Immature natural killer cell (primary cell): Measurements from ENCODE around the gene TSPAN18. TPM values are rescaled to one million over a fixed set of nuclear protein-coding genes. Genes with fewer than 3 reads are reported as not detected.

Experiments
- DNase-seq, 3 donors: peaks; one replicate each; pipeline ENCODE4 v3.0.0; 2022; ENCODE audit warnings: mixed read lengths in 1 of 3
- H3K27ac Mint-ChIP-seq, 6 donors: one replicate each; pipeline ENCODE4 v1.8.0; 2020; ENCODE audit warnings: mixed read lengths in 6 of 6, mild to moderate bottlenecking in 5 of 6, inconsistent platforms in 4 of 6, moderate library complexity in 3 of 6
- H3K27me3 Mint-ChIP-seq, 3 donors: one replicate each; pipeline ENCODE4 v1.8.0; 2020 to 2021; ENCODE audit warnings: low read depth in 3 of 3, mild to moderate bottlenecking in 3 of 3, mixed read lengths in 3 of 3, moderate library complexity in 3 of 3, inconsistent platforms in 1 of 3
- H3K36me3 Mint-ChIP-seq, 3 donors: one replicate each; pipeline ENCODE4 v1.8.0; 2020; ENCODE audit warnings: mixed read lengths in 3 of 3, inconsistent platforms in 2 of 3, mild to moderate bottlenecking in 2 of 3
- H3K4me1 Mint-ChIP-seq, 2 donors: one replicate each; pipeline ENCODE4 v1.8.0; 2020; ENCODE audit warnings: inconsistent platforms in 2 of 2, mild to moderate bottlenecking in 2 of 2, mixed read lengths in 2 of 2, moderate library complexity in 1 of 2
- H3K4me3 Mint-ChIP-seq, 5 donors: one replicate each; pipeline ENCODE4 v1.8.0; 2020; ENCODE audit warnings: mild to moderate bottlenecking in 5 of 5, mixed read lengths in 5 of 5, inconsistent platforms in 3 of 5, moderate library complexity in 3 of 5
- H3K9me3 Mint-ChIP-seq, 6 donors: one replicate each; pipeline ENCODE4 v1.8.0; 2020; ENCODE audit warnings: mild to moderate bottlenecking in 6 of 6, mixed read lengths in 6 of 6, inconsistent platforms in 4 of 6, moderate library complexity in 3 of 6
- polyA plus RNA-seq, 3 donors: library from polyadenylated mRNA; unstranded; fragments of 300-500 nt; fragmentation: Illumina TruSeq; gene quantifications; one replicate each; pipeline ENCODE4 v1.2.3, GENCODE V29; 2021

TSPAN18 gene
- polyA plus RNA-seq, 3 donors from 2014 or later: 0.84 to 0.93 (median 0.86) TPM

DNA sequence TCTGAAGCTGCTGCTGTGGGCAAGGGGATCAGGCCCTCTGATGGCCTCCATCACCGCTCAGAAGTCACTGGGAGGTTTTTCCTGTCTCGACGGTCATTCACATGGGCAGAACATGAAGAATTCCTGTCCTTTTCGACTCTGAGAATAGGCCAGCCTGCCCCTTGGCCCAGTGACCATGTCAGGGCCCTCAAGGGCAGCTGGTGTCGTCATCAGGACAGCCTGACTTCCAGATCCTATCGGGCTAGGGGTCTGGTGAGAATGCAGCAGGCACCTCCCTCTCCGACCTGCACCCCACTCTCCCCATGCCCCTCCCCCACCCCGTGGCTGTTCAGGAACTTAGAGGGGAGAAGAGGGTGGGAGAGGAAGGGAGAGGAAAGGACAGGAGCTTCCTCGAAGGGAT, 220.4 kb downstream of the TSPAN18 start:
- Mint-ChIP-seq H3K27ac (no peak overlapping the region), H3K4me3 (no peak overlapping the region), H3K9me3 (no peaks in the 10 kb centered on the region), H3K4me1 (peaks cover 12 to 14% of the 10 kb centered on the region in 2 donors), H3K27me3 (peaks cover 3 to 8% (median 6%) of the 10 kb centered on the region in 3 donors), H3K36me3 (no peaks in the 10 kb centered on the region)
- DNase-seq: no peak

DNA sequence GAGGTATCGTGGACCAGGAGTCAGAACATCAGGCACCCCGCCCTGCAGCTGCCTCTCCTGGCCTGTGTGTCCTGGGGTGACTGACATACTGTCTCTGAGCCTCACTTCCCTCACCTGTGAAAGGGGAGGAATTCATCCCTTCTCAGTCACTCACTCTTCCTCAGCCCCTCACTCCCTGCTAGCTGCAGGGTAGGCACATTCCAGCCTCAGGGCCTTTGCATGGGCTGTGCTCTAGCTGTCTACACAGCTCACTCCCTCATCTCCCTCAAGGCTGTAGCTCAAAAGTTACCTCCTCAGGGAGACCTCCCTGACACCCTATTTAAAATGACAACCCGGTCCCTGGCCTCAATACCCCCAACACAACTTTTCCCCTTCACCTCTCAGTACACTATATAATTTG, 221.4 kb downstream of the TSPAN18 start:
- Mint-ChIP-seq H3K27ac (peak overlapping the region in 2 of 6 donors; percentile 4 to 22), H3K9me3 (no peaks in the 10 kb centered on the region), H3K4me3 (peak overlapping the region in 3 of 5 donors; percentile 10 to 44 (median 41)), H3K4me1 (peaks cover 7 to 12% of the 10 kb centered on the region in 2 donors), H3K36me3 (no peaks in the 10 kb centered on the region), H3K27me3 (peaks cover 0 to 11% (median 8%) of the 10 kb centered on the region in 3 donors)
- DNase-seq: no peak

DNA sequence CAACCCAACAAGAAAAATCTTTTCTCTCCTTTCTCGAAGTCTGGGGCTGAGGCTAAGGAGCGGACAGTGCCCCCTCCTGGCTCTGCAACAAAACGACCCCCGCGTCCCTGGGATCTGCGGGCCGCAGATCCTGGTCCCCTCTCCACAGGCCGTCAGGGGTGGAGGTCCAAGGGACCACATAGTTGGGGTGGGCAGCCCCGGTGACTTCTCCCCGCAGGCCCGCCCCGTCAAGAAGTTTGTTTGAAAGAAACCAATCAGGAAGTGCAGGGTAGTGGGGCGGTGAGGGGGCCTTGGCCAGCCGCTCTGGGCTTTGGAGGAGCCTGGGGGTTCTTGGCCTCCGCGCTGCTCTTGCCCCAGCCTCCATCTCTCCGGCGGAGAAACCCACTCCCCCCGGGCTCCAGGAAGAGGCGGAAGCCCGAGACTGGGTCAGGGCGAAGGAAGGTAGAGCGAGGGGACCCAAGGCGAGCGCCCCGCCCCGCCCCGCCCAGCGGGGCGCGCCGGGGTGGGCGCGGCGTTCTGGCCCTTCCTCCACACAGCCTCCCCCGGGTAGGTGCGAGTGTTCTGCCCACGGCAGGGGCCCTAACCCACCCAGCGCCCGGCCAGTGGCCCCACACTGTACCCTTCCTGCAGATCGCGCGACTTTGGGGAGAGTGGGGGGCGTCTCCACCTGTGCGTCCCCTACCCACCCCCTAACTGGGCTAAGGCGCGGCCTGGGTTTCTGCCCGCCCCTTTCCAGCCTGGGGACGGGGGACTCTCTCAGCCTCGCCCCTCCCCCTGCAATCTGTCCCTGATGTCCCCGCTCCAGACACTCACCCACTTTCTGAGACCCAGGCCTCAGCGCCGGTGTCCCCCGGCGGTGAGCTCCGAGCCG, 222.6 kb downstream of the TSPAN18 start:
- DNase-seq: peak; percentile 13 to 19 (median 15)

DNA sequence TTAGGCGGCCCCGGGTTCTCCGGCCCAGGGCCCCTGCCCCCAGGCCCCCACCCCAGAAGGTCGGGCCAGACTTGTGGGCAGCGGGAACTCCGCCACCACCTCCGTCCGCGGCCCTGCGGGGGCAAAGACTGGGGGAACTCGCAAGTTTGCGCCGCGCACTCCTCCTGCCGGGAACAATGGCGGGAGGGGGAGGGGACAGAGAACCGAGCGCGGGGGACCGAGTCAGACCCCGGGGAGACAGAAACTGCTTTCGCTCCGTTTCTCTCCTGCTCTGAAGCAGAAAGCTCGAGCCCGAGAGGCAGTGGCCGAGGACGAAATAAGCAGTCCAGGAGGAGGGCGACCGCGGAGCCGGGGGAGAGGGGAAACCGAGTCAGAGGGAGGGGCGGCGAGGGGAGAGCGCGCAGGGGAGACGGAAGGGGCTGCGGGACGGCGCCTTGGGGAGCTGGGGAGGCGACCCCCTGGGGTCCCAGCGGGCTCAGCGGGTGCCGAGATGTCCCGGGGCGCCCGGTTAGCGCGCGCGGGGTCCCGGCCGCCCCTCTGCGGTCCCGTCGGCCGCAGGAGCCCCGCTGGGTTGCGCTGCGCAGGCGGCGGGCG, 223.4 kb downstream of the TSPAN18 start:
- Mint-ChIP-seq H3K36me3 (no peaks in the 10 kb centered on the region), H3K9me3 (no peaks in the 10 kb centered on the region), H3K4me3 (peak overlapping the region; percentile 27 to 85 (median 76)), H3K4me1 (peaks cover 7 to 12% of the 10 kb centered on the region in 2 donors), H3K27me3 (peaks cover 0 to 11% (median 8%) of the 10 kb centered on the region in 3 donors), H3K27ac (no peak overlapping the region)
- peak; percentile 10 to 26 (median 17) for DNase-seq

More for the DNA sequence above, 222.6 kb downstream of the TSPAN18 start:
- Mint-ChIP-seq H3K9me3 (no peaks in the 10 kb centered on the region), H3K36me3 (no peaks in the 10 kb centered on the region), H3K4me3 (peak overlapping the region; percentile 75 to 85 (median 82)), H3K27me3 (peaks cover 0 to 11% (median 8%) of the 10 kb centered on the region in 3 donors), H3K4me1 (peaks cover 7 to 12% of the 10 kb centered on the region in 2 donors), H3K27ac (no peak overlapping the region)

DNA sequence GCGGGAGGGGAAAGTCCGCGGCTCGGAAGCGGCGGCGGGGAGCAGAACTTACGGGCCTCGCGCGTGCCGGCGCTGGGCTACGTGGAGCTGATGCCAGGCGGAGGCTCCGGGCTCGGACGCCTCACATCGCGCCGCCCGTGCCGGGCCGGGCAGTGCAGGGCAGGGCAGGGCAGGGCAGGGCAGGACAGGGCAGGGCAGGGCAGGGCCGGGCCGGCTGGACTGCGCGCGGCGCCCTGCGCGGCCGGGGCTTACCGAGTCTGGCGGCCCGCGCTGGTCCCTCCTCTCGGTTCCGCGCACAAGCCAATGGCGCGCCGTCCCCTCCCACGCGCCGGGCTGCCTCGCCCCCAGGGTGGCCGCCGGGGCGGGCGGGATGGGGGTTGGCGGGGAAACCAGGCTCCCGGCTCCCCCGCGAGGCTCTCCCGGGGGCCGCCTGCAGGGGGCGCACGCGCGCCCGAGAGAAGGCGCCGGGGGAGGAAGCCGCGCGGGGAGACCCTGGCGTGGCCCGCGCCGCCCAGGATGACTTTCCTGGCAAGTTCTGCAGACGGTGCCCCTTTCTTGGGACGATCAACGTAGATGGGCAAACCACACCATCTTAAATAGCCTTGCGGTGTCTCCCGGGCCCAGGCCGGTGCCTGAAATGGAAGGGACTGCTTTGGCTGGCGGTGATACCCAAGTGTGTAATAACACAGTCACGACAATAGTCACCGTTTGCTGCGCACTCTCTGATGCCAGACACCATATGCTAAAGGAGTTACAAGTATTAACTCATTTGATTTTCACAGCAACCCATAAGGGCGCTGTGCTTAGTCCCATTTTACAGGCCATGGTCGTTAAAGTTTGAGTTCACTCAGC, 224.1 kb downstream of the TSPAN18 start, which contains the start of gene TP53I11:
TSS of gene TP53I11 (minus strand) at position 259 of the 852 bp plus-strand sequence. CDS start 12,548 bp downstream, outside the sequence.
- Mint-ChIP-seq H3K4me1 (peaks cover 7 to 12% of the 10 kb centered on the region in 2 donors), H3K4me3 (peak within 1 kb of the TSS; percentile 76 to 85 (median 80)), H3K27me3 (peaks cover 0 to 11% (median 8%) of the 10 kb centered on the region in 3 donors), H3K36me3 (no peaks in the 10 kb centered on the region), H3K27ac (peak within 1 kb of the TSS in 2 of 6 donors; percentile 33 to 40), H3K9me3 (no peaks in the 10 kb centered on the region)
- DNase-seq: peak; percentile 50 to 61 (median 53)

DNA sequence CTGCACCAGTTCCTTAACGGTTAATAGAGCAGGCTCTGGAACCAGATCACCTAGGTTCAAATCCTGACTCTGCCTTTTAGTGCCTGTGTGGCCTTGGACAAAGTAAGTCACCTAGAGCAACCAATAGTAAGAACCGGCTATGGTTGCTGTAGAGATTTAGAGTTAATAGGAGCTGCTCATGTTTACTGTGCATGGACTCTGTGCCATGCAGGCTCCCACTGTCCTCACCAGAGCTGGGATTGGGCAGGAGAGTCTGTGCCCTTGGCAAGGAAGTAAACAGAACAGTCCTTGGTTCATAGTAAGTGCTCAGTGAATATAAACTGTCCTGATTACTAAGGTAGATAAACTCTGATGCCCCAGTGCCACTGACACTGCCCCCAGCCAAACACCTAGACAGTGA, 225.3 kb downstream of the TSPAN18 start:
- H3K36me3 Mint-ChIP-seq: no peaks in the 10 kb centered on the region
- H3K4me1 Mint-ChIP-seq: peaks cover 7 to 12% of the 10 kb centered on the region in 2 donors
- H3K27me3 Mint-ChIP-seq: peaks cover 0 to 9% (median 8%) of the 10 kb centered on the region in 3 donors
- H3K4me3 Mint-ChIP-seq: peak overlapping the region in 4 of 5 donors; percentile 33 to 81 (median 50)
- H3K27ac Mint-ChIP-seq: no peak overlapping the region
- no peaks in the 10 kb centered on the region for H3K9me3 Mint-ChIP-seq
- no peak for DNase-seq

DNA sequence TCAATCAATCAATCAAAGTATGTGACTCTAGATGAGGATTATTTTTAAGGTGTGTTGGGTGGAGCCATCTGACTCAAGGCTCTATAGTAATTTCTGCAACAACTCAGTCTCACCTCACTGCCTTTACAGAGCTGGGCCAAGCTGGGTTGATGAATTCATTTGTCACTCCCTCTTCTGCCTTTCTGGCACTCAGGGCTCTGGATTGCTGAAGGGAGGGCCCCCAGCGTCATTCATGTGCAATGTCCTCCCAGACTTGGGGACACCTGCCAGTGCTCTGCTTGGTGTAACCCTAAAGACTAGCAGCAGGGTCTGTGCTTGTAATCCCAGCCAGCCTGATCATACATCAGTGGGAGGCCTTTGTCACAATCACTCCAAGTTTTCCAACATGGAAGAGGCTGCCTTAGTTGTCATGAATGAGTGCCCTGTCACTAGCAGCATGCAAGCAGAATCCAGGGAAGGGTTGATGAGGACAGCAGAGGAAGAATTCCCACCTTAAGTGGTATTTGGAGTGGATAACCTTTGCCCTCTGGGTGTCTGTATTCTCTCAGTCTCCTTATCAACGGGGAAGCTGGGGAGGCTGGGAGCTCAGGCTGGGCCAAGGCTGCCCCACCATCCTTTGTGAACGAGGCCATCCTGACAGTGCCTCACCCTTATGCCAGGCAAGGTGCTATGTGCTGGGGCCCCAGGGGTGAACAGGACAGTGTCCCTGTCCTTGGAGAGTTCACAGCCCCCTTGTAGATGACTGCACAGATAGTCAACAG, 225.9 kb downstream of the TSPAN18 start:
- Mint-ChIP-seq H3K27me3 (peaks cover 0 to 8% (median 6%) of the 10 kb centered on the region in 3 donors), H3K9me3 (no peaks in the 10 kb centered on the region), H3K27ac (no peak overlapping the region), H3K4me3 (peak overlapping the region in 1 of 5 donors; percentile 57), H3K4me1 (peaks cover 7 to 12% of the 10 kb centered on the region in 2 donors), H3K36me3 (no peaks in the 10 kb centered on the region)
- DNase-seq: no peak

DNA sequence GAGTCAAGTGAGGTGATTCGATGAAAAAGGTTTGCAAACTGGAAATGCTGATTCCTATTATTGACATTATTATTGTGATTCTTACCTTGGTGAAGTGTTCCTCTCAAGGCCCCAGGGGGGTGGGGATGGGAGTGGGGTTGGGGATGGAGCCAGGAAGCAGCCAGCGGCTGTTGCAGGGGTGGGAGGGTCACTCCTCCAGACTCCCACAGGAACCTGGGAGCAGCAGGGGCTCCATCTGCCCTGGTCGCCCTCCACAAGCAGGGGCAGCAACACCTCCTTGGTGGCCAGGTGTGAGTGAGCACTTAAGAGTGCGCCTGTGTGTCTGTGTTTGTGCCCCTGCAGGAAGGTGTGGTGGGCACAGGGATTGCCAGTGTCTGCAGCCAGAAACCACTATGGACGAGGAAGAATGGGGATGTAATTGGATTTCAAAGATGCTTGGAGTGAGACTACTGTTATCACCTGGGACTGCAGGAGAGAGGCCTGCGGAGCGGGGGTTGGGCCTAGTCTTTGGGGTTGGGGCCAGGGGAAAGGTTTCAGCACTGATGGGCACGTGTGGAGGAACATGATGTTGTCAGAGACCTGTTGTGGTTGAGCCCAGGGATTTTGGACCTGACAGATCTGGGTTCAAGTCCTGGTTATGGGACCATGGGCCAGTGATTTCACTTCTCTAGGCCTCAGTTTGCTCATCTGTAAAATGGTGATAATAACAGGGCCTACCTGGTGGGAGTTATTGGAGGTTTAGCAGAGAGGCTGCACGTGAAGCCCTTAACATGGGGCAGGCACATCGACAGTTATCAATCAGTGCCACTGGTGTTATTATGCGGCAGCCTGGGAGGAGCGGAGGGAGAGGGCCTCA, 227.5 kb downstream of the TSPAN18 start:
- no peak overlapping the region for H3K27ac Mint-ChIP-seq
- no peak for DNase-seq
- peaks cover 5 to 7% of the 10 kb centered on the region in 2 donors for H3K4me1 Mint-ChIP-seq
- peaks cover 0 to 6% (median 6%) of the 10 kb centered on the region in 3 donors for H3K27me3 Mint-ChIP-seq
- H3K4me3 Mint-ChIP-seq: no peak overlapping the region
- no peaks in the 10 kb centered on the region for H3K36me3 Mint-ChIP-seq
- H3K9me3 Mint-ChIP-seq: no peaks in the 10 kb centered on the region

DNA sequence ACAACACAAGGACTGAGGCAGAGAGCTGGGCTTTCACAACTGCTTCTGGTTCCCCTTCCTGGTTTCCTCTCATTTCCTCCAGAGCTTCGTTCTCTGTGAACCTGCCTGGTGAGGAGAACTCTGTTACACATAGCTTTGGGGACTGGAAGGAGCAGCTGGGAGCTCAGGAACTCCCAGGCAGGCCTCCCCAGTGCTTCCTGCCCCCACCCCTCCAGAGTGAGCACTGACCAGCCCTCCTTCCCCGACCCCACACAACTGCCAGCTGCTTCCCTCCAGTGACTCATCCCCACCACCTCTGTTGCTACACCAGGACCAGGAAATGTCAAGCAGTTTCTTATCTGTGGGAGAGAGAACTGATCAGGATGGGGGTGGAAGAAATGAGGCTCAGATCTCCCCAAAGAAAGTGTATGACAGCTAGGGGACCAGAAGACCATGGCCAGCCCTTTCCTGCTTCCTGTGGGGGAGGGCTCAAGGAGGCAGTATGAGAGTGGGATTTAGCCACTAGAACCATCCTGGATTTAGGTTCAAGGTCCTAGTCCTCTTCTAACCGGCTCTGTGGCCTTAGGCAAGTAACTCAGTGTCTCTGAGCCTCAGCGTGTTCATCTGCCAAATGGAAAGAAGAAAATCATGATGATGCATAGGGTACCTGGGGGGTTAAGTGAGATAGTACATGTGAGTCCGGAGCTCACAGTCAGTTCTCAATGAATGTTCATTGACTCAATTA, 228.4 kb downstream of the TSPAN18 start:
- no peak for DNase-seq
- no peaks in the 10 kb centered on the region for H3K9me3 Mint-ChIP-seq
- no peaks in the 10 kb centered on the region for H3K36me3 Mint-ChIP-seq
- H3K27me3 Mint-ChIP-seq: peaks cover 0 to 8% (median 4%) of the 10 kb centered on the region in 3 donors
- H3K27ac Mint-ChIP-seq: no peak overlapping the region
- H3K4me3 Mint-ChIP-seq: no peak overlapping the region
- peaks cover 5 to 7% of the 10 kb centered on the region in 2 donors for H3K4me1 Mint-ChIP-seq

DNA sequence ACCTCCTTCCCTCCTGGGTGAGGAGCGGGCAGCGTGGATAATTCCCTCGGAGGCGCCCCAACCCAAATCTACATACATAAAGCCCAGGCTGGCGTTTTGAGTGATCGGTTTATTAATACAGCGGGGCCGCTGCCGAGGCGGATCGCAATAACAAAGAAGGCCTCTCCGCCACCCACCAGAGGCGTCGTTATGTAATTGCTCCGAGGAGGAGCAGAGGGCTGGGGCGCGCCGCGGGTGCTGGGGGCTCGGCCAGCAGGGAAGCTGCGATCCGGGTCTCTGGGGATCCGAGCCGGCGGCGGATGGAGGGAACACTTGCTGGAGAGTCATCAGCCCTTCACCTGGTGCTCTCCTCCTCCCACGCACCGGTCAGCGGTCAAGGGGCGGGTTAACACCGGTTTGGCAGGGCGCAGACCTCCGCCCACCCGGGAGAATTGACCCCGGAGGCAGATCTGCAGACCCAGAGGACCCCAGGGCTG, 230.3 kb downstream of the TSPAN18 start:
- H3K27me3 Mint-ChIP-seq: peaks cover 0 to 4% (median 4%) of the 10 kb centered on the region in 3 donors
- DNase-seq: no peak
- no peak overlapping the region for H3K4me3 Mint-ChIP-seq
- H3K9me3 Mint-ChIP-seq: no peaks in the 10 kb centered on the region
- H3K36me3 Mint-ChIP-seq: no peaks in the 10 kb centered on the region
- no peaks in the 10 kb centered on the region for H3K4me1 Mint-ChIP-seq
- no peak overlapping the region for H3K27ac Mint-ChIP-seq

DNA sequence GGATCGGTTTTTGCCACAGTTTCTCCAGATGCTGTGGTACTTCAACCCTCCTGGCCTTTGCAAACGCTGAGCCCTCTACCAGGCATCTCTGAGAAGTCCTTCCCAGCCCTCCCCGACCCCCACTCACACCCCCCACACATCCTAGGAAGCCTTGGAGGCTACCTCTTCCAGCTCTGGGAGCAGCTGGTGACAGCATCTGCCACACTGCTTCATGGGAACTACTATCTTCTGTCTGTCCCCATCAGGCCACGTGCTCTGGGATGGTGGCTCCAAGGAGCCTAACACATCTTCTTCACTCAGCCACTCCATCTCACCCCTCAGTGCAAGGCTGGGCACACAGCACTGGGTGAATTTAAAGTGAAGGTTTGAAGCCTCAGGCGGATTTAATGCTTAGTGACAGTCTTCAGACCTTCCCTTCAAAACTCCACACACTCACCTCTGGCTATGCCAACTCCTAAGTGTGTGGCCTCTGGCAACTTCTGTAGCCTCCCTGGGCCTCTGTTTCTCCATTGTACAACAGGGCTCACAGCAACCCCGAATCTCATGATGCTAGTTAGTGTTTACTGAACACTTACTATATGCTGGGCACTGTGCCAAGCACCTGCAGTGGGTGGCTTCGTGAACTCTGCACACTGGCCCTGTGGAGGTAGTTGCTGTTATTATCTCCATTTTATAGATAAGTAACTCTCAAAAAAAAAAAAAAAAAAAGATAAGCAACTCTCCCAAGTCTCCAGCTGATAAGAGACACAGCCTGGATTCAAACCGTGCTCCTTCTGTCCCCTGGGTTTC, 231.2 kb downstream of the TSPAN18 start:
- H3K27me3 Mint-ChIP-seq: peaks cover 0 to 2% (median 1%) of the 10 kb centered on the region in 3 donors
- no peaks in the 10 kb centered on the region for H3K9me3 Mint-ChIP-seq
- no peak overlapping the region for H3K4me3 Mint-ChIP-seq
- H3K36me3 Mint-ChIP-seq: no peaks in the 10 kb centered on the region
- no peak for DNase-seq
- no peaks in the 10 kb centered on the region for H3K4me1 Mint-ChIP-seq
- no peak overlapping the region for H3K27ac Mint-ChIP-seq
